Vagina (tissue), 2 donors: Measurements from ENCODE around the gene C5AR2.

Experiments
- POLR2A ChIP-seq, 2 donors: fragments of 450-650 bp; IDR thresholded peaks; one replicate each; pipeline ENCODE4 v1.6.1; 2017; ENCODE audit warnings: antibody characterized with exemption in 2 of 2, mild to moderate bottlenecking in 2 of 2, moderate library complexity in 2 of 2
- POLR2AphosphoS5 ChIP-seq, 2 donors: sonication (generic); formaldehyde crosslinking; IDR thresholded peaks; one replicate each; pipeline ENCODE4 v1.9.0; 2017; ENCODE audit warnings: antibody characterized with exemption in 2 of 2, mild to moderate bottlenecking in 2 of 2, low read depth in 1 of 2; ENCODE audit not compliant: insufficient read depth in 1 of 2
- TF ChIP-seq, protein P1 (sequence below), 3 experiments: fragments of 450-650 bp in 2 of 3; fragments of 200-600 bp in 1 of 3; sonication (generic) in 1 of 3; IDR thresholded peaks; one replicate each; pipeline ENCODE4 v1.5.1; 2017 to 2019; ENCODE audit warnings: antibody characterized with exemption in 3 of 3, mild to moderate bottlenecking in 2 of 3, moderate library complexity in 2 of 3

DNA sequence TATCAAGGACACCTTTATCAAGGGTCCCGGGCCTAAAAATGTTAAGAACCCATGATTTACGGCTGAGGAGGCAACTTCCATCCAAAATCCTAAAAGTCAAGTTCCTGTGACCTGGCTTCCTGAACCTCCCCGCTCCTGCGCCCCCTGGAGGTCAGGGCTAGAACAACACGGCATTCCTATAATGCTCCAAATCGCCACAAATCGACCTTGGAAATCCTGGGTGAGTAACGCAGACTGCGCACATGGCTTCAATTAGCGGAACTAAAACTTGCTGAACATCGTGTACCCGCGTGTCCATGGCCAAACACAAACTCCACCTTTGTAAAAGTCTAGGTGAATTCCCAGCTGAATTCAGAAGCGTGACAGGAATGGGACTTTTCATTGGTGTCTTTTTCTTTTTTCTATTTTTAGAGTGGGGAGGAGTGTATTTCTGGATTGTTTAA is 26.6 kb upstream of the C5AR2 start:
- TF ChIP-seq POLR2A (IDR thresholded peaks at IDR 0.05): no peak
- TF ChIP-seq, protein P1, sequence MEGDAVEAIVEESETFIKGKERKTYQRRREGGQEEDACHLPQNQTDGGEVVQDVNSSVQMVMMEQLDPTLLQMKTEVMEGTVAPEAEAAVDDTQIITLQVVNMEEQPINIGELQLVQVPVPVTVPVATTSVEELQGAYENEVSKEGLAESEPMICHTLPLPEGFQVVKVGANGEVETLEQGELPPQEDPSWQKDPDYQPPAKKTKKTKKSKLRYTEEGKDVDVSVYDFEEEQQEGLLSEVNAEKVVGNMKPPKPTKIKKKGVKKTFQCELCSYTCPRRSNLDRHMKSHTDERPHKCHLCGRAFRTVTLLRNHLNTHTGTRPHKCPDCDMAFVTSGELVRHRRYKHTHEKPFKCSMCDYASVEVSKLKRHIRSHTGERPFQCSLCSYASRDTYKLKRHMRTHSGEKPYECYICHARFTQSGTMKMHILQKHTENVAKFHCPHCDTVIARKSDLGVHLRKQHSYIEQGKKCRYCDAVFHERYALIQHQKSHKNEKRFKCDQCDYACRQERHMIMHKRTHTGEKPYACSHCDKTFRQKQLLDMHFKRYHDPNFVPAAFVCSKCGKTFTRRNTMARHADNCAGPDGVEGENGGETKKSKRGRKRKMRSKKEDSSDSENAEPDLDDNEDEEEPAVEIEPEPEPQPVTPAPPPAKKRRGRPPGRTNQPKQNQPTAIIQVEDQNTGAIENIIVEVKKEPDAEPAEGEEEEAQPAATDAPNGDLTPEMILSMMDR (IDR thresholded peaks at IDR 0.05): peak; percentile 74 to 76 (median 75)
- TF ChIP-seq POLR2AphosphoS5 (IDR thresholded peaks at IDR 0.05; ENCODE audit: insufficient read depth in 1 of 2, low read depth in 1 of 2): no peak
